Measurements from ENCODE around the gene KLHL33. TPM values are rescaled to one million over a fixed set of nuclear protein-coding genes. Genes with fewer than 3 reads are reported as not detected.

Gene KLHL33
- polyA plus RNA-seq, 2 of the 4 experiments (the other 2 are of a cell fraction) = not detected

GRCh38 chr14:20461225-20462141, 25.5 kb upstream of the KLHL33 start, which contains the start of gene PIP4P1:
TSS of gene PIP4P1 (minus strand) at chr14:20461434. CDS start at chr14:20461325, 109 bp downstream.
- ATAC-seq = peak; percentile 94 to 98
- Histone ChIP-seq H3K4me2 (peak within 1 kb of the TSS; percentile 85), H3K27ac (peak within 1 kb of the TSS; percentile 85 to 92), H3K4me3 (peak within 1 kb of the TSS; percentile 85), H3K4me1 (peaks cover 31% of the 10 kb centered on the region), H3K9me3 (no peaks in the 10 kb centered on the region)
- DNase-seq (ENCODE audit: low read depth in 1 of 2, low spot score in 1 of 2) = peak; percentile 96 to 100
- POLR2A ChIA-PET = interaction anchor here (0.5 to 2.3 kb wide), 16 partner anchors 8 to 223 kb away, joined by 3 to 44 read pairs (median 4); partner anchors contain the start of genes PARP2, PNP, RNASE4 and TEP1
- CTCF ChIA-PET = interaction anchor here (1.1 to 2.4 kb wide), 4 partner anchors 46 to 152 kb away, joined by 3 to 8 read pairs (median 6); no protein-coding TSS in a partner anchor
- 5% methylated on average over 22 of the region's 67 CpGs for WGBS (ENCODE audit: missing lambda C conversion rate)
- FAIRE-seq = peak; percentile 97
- TF ChIP-seq BHLHE40 (IDR thresholded peaks at IDR 0.05; ENCODE audit: low read depth, low read length) = peak; percentile 94
- no peak for TF ChIP-seq HDAC2 (IDR thresholded peaks at IDR 0.05)
- peak; percentile 76 for TF ChIP-seq RFX5 (IDR thresholded peaks at IDR 0.05)
- TF ChIP-seq POLR2A (IDR thresholded peaks at IDR 0.05; ENCODE audit: low read length) = peak; percentile 69
- peak; percentile 100 for TF ChIP-seq USF2 (IDR thresholded peaks at IDR 0.05)
- TF ChIP-seq ZFP36 (IDR thresholded peaks at IDR 0.05; ENCODE audit: borderline replicate concordance, partially characterized antibody) = no peak
- TF ChIP-seq HOXA7 (CRISPR knock-in tag; IDR thresholded peaks at IDR 0.05) = no peak
- TF ChIP-seq HEYL (CRISPR knock-in tag; IDR thresholded peaks at IDR 0.05) = no peak
- TF ChIP-seq CHD4 (IDR thresholded peaks at IDR 0.05; ENCODE audit: borderline replicate concordance) = no peak
- TF ChIP-seq MAZ (IDR thresholded peaks at IDR 0.05; ENCODE audit: borderline replicate concordance, low read depth, low read length) = no peak
- peak; percentile 58; the same call in 1 of the 2 replicates for TF ChIP-seq ZNF302 (CRISPR knock-in tag; IDR thresholded peaks at IDR 0.05)
- no peak for TF ChIP-seq NR3C1 (IDR thresholded peaks at IDR 0.05)
- TF ChIP-seq TFCP2L1 (CRISPR knock-in tag; IDR thresholded peaks at IDR 0.05) = 0 out of 2 replicates have a peak, but pooled peaks have one; percentile 30
- TF ChIP-seq RCOR1 (IDR thresholded peaks at IDR 0.05; ENCODE audit: low read depth, low read length) = no peak
- TF ChIP-seq TP53 (CRISPR knock-in tag; IDR thresholded peaks at IDR 0.05) = 0 out of 2 replicates have a peak, but pooled peaks have one; percentile 52
- no peak for TF ChIP-seq HMGXB4 (CRISPR knock-in tag; IDR thresholded peaks at IDR 0.05; ENCODE audit: borderline replicate concordance)
- peak; percentile 68; the same call in 1 of the 3 replicates for TF ChIP-seq BCL3 (IDR thresholded peaks at IDR 0.05)
- no peak for TF ChIP-seq GATA3 (IDR thresholded peaks at IDR 0.05; ENCODE audit: borderline replicate concordance)
- TF ChIP-seq NFE2L2 (conservative IDR thresholded peaks at IDR 0.05; ENCODE audit: low read length) = no peak
- no peak for TF ChIP-seq EP300 (IDR thresholded peaks at IDR 0.05)
- no peak for TF ChIP-seq ZC3H11A (IDR thresholded peaks at IDR 0.05)
- no peak for TF ChIP-seq KDM5A (IDR thresholded peaks at IDR 0.05)
- TF ChIP-seq NPAS2 (CRISPR knock-in tag; IDR thresholded peaks at IDR 0.05; ENCODE audit: borderline replicate concordance) = peak; percentile 98
- no peak; the same call in 1 of the 2 replicates for TF ChIP-seq ATOH8 (CRISPR knock-in tag; IDR thresholded peaks at IDR 0.05; ENCODE audit: low read depth)
- peak; percentile 96 for TF ChIP-seq MAFK (IDR thresholded peaks at IDR 0.05; ENCODE audit: partially characterized antibody)
- no peak for TF ChIP-seq CBX2 (IDR thresholded peaks at IDR 0.05; ENCODE audit: borderline replicate concordance, low read depth)
- TF ChIP-seq ZSCAN20 (CRISPR knock-in tag; IDR thresholded peaks at IDR 0.05) = peak; percentile 73; the same call in 1 of the 2 replicates
- TF ChIP-seq RARB (CRISPR knock-in tag; IDR thresholded peaks at IDR 0.05) = no peak
- no peak for TF ChIP-seq CBX8 (IDR thresholded peaks at IDR 0.05)
- TF ChIP-seq POLR2AphosphoS2 (conservative IDR thresholded peaks at IDR 0.05; ENCODE audit: low read length) = no peak
- TF ChIP-seq RAD21 (conservative IDR thresholded peaks at IDR 0.05 in 1 of 2, IDR thresholded peaks at IDR 0.05 in 1 of 2) = no peak
- peak; percentile 50 to 81; a peak in 3 of 4 replicates for TF ChIP-seq CEBPB (IDR thresholded peaks at IDR 0.05)
- no peak for TF ChIP-seq JUNB (IDR thresholded peaks at IDR 0.05)
- no peak for TF ChIP-seq ELK1 (IDR thresholded peaks at IDR 0.05; ENCODE audit: low read depth, low read length)
- 0 out of 2 replicates have a peak, but pooled peaks have one; percentile 39 for TF ChIP-seq HOXB5 (CRISPR knock-in tag; IDR thresholded peaks at IDR 0.05)
